ENCODE measurements around the gene SPRING1.

The SPRING1 gene

GRCh38 chr12:116736962-116737773 lies 701 bp downstream of the SPRING1 start:
- peak; percentile 24 for DNase-seq

DNA sequence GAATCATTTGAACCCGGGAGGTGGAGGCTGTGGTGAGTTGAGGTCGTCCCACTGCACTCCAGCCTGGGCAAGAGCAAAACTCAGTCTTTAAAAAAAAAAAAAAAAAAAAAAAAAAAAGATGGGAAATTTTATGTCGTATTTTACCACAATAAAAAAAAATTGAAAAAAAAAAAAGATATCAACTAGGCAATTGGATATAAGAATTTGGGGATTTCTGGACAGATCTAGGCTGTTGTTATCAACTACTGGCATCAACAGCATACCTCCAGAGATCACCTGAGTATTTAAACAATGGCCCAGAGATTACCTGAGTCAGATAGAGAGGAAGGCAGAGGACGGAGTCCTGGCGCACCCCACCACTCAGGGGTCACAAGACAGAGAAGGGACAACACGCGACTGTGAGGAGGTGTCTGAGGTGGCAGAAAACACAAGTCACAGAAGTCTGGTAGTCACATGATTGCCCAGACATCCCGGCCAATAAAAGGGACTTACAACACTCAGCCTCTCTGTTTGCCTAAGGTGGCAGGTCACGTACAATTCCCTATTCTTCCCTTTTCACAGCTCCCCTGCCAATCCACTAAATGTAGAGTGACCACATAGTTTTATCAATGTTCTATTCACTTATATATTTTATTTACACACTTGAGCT lies 1.8 kb downstream of the SPRING1 start:
- no peak for DNase-seq

DNA sequence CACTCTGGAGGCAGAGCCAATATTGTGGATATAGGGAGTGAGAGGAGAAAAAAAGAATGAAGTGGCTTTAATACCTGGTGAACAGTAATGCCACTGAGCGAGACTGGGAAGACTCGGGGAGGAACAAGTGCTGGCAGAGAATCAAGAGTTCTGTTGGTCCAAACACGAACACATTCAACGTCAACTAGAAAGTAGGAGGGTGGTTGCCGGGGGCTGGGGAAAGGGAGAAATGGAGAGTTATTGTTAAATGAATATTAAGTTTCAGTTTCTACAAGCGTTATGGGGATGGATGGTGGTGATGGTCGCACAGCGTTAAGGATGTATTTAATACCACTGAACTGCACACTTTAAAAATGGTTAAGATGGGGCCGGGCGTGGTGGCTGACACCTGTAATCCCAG lies 2.8 kb downstream of the SPRING1 start:
- DNase-seq, result no peak

DNA sequence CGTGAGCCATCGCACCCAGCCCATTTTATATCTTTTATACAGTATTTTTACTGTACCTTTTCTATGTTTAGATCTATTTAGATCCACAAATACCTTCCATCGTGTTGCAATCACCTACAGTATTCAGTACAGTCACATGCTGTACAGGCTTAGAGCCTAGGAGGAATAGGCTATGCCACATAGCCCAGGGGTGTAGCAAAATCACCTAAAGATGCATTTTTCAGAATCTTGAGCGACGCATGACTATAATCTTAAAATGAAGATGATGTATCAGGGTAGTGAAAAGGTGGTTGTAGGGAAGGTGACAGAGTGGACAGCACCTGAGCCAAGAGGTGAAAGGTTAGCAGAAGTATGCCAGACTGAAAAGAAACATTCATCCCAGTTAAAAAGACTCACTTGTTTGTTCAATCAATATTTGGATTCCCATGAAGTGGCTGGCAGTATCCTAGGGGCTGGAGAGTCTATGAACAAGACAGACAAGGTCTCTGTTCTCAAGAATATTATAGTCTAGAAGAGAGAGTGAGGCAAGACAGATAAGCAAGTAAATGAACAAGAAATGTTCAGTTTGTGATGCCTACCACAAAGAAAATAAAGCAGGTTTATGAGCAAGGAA lies 3.6 kb downstream of the SPRING1 start:
- no peak for DNase-seq

GRCh38 chr12:116731801-116732200 lies 6.1 kb downstream of the SPRING1 start:
- no peak for DNase-seq

GRCh38 chr12:116727891-116728290 lies 10.0 kb downstream of the SPRING1 start:
- DNase-seq, result no peak

DNA sequence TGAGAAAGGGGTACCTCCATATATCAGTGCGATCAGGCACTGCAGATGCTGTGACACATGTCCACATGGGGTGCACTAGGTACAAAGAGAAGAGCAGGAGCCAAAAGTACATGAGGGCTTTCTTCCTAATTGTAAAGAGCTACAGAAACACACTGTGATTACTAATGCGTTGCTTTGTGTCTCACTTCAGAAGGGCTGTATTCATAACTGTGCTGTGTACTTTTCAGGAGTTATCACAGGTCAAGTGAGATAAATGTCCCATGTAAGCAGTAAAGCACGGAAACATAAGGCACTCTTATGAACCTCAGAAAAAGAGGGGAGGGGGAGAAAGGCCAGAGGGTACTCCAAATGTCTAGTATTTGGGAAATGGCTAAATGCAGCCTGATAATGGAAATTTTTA lies 10.6 kb downstream of the SPRING1 start:
- no peak for DNase-seq

- no peak for DNase-seq
These were observed 11.2 kb downstream of the SPRING1 start for GRCh38 chr12:116726694-116727093.

GRCh38 chr12:116722245-116722644 lies 15.6 kb downstream of the SPRING1 start:
- no peak for DNase-seq

DNA sequence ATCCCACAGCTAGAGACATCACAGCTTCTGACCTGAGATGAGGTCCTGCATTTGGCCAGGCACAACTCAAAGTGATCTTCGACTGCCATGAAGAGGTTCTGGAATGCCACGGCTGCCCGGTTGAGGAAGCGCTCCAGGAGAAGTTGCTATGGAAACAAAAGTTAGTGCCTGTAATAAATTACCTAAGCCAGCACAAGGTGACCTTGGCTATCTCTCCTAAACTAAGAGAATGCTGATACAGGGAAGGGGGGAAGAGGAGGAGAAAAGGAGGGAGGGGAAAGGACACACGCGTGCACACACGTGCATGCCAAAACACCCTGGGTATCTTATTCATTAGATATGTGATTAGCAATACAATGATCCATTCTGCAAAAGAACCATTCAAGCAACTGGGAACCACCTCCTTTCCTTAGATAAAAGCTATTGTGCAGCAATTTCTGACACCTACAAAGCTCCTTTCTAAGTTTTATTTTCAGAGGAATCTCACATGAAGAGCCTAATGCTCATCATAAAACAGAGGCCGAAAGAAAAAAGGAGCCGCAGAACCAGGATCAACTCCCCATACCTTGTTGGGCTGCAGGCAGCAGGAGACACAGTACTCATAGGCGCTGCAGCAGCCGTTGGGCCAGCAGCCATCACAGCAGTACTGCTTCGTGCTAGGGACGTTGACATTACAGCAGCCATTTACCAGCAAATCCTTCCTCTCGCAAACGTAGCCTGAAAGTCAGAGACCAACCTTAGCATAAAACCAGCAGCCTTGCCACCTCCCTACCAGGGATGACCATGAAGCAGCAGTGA lies 17.9 kb downstream of the SPRING1 start:
- no peak for DNase-seq

- DNase-seq, result no peak
These were observed 19.0 kb downstream of the SPRING1 start for GRCh38 chr12:116718655-116719454.

DNA sequence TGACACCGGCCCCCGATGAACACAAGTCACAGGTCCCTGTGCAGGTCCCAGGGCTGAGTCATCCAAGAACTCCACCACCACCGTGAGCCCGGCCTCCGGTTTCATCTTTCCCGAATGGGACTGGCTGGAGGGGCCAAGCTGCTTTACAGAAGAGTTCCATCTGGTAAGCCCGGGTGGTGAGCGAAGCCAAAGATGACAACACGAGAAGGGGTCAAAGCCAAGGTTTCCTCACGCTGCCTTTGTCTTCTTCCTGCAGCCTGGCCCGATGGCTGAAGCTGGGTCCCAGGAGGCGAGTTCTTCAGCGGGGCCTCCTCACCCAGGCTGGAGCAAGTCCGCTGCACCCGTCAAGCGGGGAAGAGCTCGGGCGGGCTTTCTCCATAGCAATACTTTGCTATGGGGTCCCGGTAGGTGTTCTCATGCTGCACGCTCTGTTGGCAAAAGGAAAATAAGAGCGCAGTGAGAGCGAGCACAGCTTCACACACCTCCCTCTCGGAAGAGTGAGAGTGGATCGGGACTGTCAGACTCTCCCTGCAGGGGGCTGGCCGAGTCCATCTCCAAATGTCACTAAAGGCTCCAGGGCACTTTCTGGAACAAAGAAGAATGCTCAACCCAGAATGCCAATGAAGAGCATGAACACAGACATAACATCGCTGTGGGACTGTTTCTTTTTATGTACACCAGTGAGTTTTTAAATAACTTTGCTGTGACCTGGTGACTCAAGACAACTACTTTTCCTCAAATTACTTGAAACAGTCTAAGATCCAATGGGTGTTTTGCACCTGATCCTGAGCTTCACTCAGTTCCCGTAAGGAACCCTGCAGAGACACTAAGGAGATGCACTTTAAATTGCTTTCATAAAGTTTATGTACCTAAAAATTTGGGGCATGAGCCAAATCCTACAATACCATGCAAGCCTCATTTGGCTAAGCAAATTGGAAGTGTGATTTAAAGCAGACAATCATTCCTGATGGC lies 20.1 kb downstream of the SPRING1 start:
- DNase-seq, result no peak

DNA sequence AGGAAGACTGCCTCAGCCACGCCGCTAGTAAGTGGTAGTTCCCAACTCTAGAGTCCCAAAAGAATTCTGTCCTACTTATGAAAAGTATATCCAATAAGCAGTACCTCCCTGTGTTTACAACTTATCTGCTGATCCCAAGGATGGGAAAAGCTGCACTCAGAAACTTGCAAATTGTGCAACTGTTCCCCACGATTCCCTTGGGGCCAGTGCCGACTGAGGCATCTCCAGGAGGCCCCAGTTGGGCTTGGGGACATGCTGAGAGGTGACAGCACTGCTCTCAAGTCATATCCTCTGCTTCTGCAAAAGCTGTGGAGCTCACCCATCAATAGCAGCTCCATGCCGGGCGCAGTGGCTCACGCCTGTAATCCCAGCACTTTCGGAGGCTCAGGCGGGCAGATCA lies 23.7 kb downstream of the SPRING1 start:
- no peak for DNase-seq

GRCh38 chr12:116713527-116713926 lies 24.3 kb downstream of the SPRING1 start:
- no peak for DNase-seq

- DNase-seq, result no peak
These were observed 25.2 kb downstream of the SPRING1 start for GRCh38 chr12:116712458-116713303.

GRCh38 chr12:116710370-116711150 lies 27.3 kb downstream of the SPRING1 start:
- no peak for DNase-seq

- no peak for DNase-seq
These were observed 28.1 kb downstream of the SPRING1 start for GRCh38 chr12:116709768-116710167.

- DNase-seq, result peak; percentile 58 to 64
These were observed 28.8 kb downstream of the SPRING1 start for GRCh38 chr12:116708826-116709756.

All from activated T-cell treated with anti-CD3 and anti-CD28 coated beads, Interleukin-2, amount 50 U/mL, for 48 hours (primary cell).